Esophagus squamous epithelium (tissue), 5 donors: ENCODE data around the gene TBL1X. TPM values are rescaled to one million over a fixed set of nuclear protein-coding genes. Genes with fewer than 3 reads are reported as not detected.

Experiments
- DNase-seq: peaks from one replicate; lab custom pipeline; 2025; lab: John Stamatoyannopoulos, UW
- H3K27ac ChIP-seq, 4 donors: fragments of 200-600 bp; sonication (generic); one replicate each; pipeline ENCODE4 v1.5.1; 2016 to 2019; ENCODE audit warnings: mild to moderate bottlenecking in 1 of 4
- H3K27me3 ChIP-seq, 4 donors: fragments of 200-600 bp; sonication (generic); 1 replicate in 3 of 4; 2 replicates in 1 of 4; pipeline versions ENCODE4 v1.5.1 to v1.6.0; 2017 to 2021; ENCODE audit warnings: antibody characterized with exemption in 1 of 4
- H3K36me3 ChIP-seq, 3 donors: fragments of 200-600 bp; sonication (generic); one replicate each; pipeline ENCODE4 v1.5.1; 2016 to 2019
- H3K4me1 ChIP-seq, 3 donors: fragments of 200-600 bp; sonication (generic); one replicate each; pipeline ENCODE4 v1.5.1; 2017 to 2019
- H3K4me3 ChIP-seq, 4 donors: fragments of 200-600 bp; sonication (generic); 1 replicate in 3 of 4; 2 replicates in 1 of 4; pipeline ENCODE4 v1.5.1; 2016 to 2019; ENCODE audit warnings: mild to moderate bottlenecking in 2 of 4, moderate library complexity in 1 of 4
- H3K9me3 ChIP-seq, 3 donors: fragments of 200-600 bp; sonication (generic); one replicate each; pipeline ENCODE4 v1.5.1; 2016 to 2019
- CTCF ChIP-seq, 6 experiments: fragments of 450-650 bp in 4 of 6; fragments of 200-600 bp in 2 of 6; sonication (generic) in 2 of 6; IDR thresholded peaks; one replicate each; pipeline ENCODE4 v1.5.1; 2016 to 2019; ENCODE audit warnings: antibody characterized with exemption in 6 of 6, mild to moderate bottlenecking in 4 of 6, moderate library complexity in 4 of 6
- POLR2A ChIP-seq, 4 donors: fragments of 450-650 bp; IDR thresholded peaks; one replicate each; pipeline ENCODE4 v1.6.1; 2017; ENCODE audit warnings: antibody characterized with exemption in 4 of 4, mild to moderate bottlenecking in 4 of 4, moderate library complexity in 3 of 4
- WGBS, 2 donors: methylation state at CpG; one replicate each; pipeline ENCODE4 v1.1.5; 2018; 5-methylcytosine and 5-hydroxymethylcytosine counted together
- intact Hi-C: fragments of 100-400 bp; cut with DNase I; formaldehyde crosslinking; loops from one replicate; pipeline ENCODE4 v1.15.0; 2022
- total RNA-seq, 4 donors: library from RNA; depleted of rRNA; stranded (reverse); fragments of >200 nt; gene quantifications; one replicate each; pipeline ENCODE4 v1.1.0, GENCODE V29; 2016
- donor health status: DM: yes; HTN: yes; CAD: no.

TBL1X gene
- total RNA-seq, 4 donors from 2014 or later, result 17.5 to 24.2 (median 21.8) TPM

DNA sequence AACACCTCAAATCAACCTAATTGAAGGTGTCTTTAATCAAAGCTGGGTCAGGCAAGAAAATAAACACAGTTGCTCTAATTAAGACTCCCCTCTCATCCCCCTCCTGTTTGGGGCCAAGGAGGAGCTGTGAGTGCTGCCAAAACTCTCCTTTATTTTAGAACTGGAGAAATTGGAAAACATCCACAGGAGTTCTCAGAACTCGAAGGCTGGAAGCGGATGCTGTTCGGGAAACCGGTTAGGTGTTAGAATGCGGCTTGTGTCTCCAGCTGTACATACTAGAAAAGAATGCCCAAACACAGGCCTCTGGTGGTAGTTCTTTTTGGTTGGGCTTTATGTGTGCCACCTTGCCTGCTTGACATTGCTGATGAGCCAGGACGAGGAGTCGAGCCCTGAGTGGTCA is 182.6 kb downstream of the TBL1X start:
- no peak for DNase-seq
- 7 to 67% methylated on average over 7 of the region's 7 CpGs for WGBS, 2 donors

DNA sequence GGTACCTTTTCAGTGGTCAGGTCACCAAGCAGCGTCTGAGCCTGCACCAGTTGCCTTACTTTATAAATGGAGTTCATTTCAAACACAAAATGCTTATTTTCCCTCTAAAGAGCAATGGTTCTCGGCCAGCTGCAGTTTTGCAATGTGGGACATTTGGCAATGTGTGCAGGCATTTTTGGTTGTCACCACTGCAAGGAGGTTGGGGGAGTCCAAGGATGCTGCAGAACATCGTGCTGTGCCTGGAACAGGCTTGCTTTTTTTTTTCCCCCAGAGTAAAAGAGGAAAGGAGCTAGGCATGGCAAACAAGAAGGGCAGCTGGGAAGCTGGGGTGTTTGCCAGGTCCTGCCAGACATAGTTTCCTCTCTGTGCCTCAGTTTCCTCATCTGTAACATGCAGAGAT is 185.2 kb downstream of the TBL1X start:
- no peak for TF ChIP-seq CTCF (IDR thresholded peaks at IDR 0.05)
- no peak for TF ChIP-seq POLR2A (IDR thresholded peaks at IDR 0.05)
- no peak for DNase-seq
- H3K4me1 ChIP-seq, result peaks cover 0 to 8% (median 0%) of the 10 kb centered on the region in 3 donors
- no peaks in the 10 kb centered on the region for H3K9me3 ChIP-seq
- H3K4me3 ChIP-seq, result no peak overlapping the region
- H3K27ac ChIP-seq, result no peak overlapping the region
- H3K27me3 ChIP-seq, result no peaks in the 10 kb centered on the region
- H3K36me3 ChIP-seq, result peaks cover 0 to 3% (median 0%) of the 10 kb centered on the region in 3 donors
- WGBS, 2 donors, result 68 to 79% methylated on average over 2 to 3 of the region's 3 CpGs
- intact Hi-C loops, result no loop called here

More for the DNA sequence above, 182.6 kb downstream of the TBL1X start:
- Histone ChIP-seq H3K4me1 (peaks cover 0 to 8% (median 0%) of the 10 kb centered on the region in 3 donors), H3K4me3 (no peak overlapping the region), H3K27ac (peak overlapping the region in 2 of 4 donors; percentile 13 to 32), H3K36me3 (no peaks in the 10 kb centered on the region), H3K9me3 (no peaks in the 10 kb centered on the region), H3K27me3 (no peaks in the 10 kb centered on the region)
- intact Hi-C loops, result no loop called here
- TF ChIP-seq CTCF (IDR thresholded peaks at IDR 0.05) (no peak), POLR2A (IDR thresholded peaks at IDR 0.05) (no peak)

DNA sequence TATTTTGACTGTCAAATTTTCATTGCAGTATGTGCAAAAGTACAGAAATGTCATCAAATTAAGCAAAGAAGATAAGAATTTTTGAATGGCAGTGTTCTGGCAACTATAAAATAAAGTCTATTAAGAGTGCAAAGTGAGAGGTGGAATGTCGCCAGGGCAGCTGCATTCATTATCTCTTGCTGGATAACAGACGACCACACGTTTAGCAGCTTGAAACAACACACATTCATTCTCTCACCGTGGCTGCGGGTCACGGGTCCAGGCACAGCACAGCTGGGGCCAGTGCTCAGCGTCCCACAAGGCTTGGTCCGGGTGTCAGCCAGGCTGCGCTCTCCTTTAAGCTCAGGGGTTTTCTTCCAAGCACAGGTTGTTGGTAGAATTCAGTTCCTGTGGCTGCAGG is 186.9 kb downstream of the TBL1X start:
- no peak overlapping the region for H3K27ac ChIP-seq
- DNase-seq, result no peak
- H3K4me3 ChIP-seq, result no peak overlapping the region
- H3K4me1 ChIP-seq, result peaks cover 0 to 8% (median 0%) of the 10 kb centered on the region in 3 donors
- peaks cover 0 to 12% (median 0%) of the 10 kb centered on the region in 3 donors for H3K36me3 ChIP-seq
- intact Hi-C loops, result no loop called here
- WGBS, 2 donors, result 69 to 72% methylated on average over 6 to 9 of the region's 9 CpGs
- H3K27me3 ChIP-seq, result no peaks in the 10 kb centered on the region
- H3K9me3 ChIP-seq, result no peaks in the 10 kb centered on the region
- no peak for TF ChIP-seq POLR2A (IDR thresholded peaks at IDR 0.05)
- TF ChIP-seq CTCF (IDR thresholded peaks at IDR 0.05), result no peak

DNA sequence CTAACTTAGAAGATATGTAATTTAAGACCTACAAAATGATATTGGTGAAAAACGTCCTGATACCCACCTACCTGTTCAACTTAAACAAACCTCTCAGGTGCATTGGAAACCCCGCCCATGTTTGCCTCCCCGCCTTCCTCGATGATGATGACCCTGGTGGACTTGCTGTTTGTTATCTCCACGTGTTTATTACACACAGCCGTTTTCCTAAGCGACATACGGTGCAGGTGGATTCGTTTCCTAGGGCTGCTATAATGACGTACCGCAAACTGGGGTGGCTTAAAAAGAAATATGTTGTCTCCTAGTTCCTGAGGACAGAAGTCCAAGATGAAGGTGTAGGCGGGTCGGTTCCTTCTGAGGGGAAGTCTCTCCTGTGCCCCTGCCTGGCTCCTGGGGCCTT is 190.1 kb downstream of the TBL1X start:
- Histone ChIP-seq H3K4me1 (no peaks in the 10 kb centered on the region), H3K36me3 (peaks cover 0 to 12% (median 0%) of the 10 kb centered on the region in 3 donors), H3K27me3 (no peaks in the 10 kb centered on the region), H3K9me3 (no peaks in the 10 kb centered on the region), H3K4me3 (no peak overlapping the region), H3K27ac (no peak overlapping the region)
- 84 to 88% methylated on average over 9 to 13 of the region's 13 CpGs for WGBS, 2 donors
- DNase-seq, result no peak
- TF ChIP-seq POLR2A (IDR thresholded peaks at IDR 0.05), result no peak
- no peak for TF ChIP-seq CTCF (IDR thresholded peaks at IDR 0.05)
- intact Hi-C loops, result no loop called here

DNA sequence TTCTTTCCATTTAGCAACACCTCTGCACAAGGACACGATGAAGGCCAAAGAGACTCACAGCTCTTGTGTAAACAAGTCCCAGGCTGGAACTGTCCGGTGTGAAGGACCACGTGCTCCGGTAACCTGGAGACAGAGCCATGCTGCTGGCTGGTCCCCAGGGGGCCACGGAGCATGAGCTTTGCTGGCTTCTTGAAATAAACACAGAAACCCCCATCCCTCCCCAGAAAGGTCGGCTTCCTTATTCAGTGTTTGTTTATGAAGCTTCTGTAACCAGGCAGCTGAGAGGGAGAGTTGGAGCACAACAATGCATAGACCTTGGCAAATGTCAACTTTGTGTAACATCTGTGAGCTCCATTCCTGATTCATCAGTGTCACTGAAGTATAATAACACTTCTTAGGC is 191.4 kb downstream of the TBL1X start:
- intact Hi-C loops, result no loop called here
- WGBS, 2 donors, result 44 to 64% methylated on average over 4 to 6 of the region's 6 CpGs
- DNase-seq, result no peak

GRCh38 chrX:9656871-9657270 is 192.0 kb downstream of the TBL1X start:
- H3K27me3 ChIP-seq, result no peaks in the 10 kb centered on the region
- DNase-seq, result no peak
- intact Hi-C loops, result no loop called here
- no peaks in the 10 kb centered on the region for H3K9me3 ChIP-seq
- 37 to 90% methylated on average over 1 of the region's 3 CpGs for WGBS, 2 donors
- peaks cover 0 to 12% (median 0%) of the 10 kb centered on the region in 3 donors for H3K36me3 ChIP-seq
- no peak overlapping the region for H3K27ac ChIP-seq
- H3K4me3 ChIP-seq, result no peak overlapping the region
- no peak for TF ChIP-seq CTCF (IDR thresholded peaks at IDR 0.05)
- TF ChIP-seq POLR2A (IDR thresholded peaks at IDR 0.05), result no peak
- H3K4me1 ChIP-seq, result no peaks in the 10 kb centered on the region

More for the DNA sequence above, 191.4 kb downstream of the TBL1X start:
- no peak for TF ChIP-seq POLR2A (IDR thresholded peaks at IDR 0.05)
- no peaks in the 10 kb centered on the region for H3K4me1 ChIP-seq
- no peaks in the 10 kb centered on the region for H3K27me3 ChIP-seq
- no peak overlapping the region for H3K27ac ChIP-seq
- peaks cover 0 to 12% (median 0%) of the 10 kb centered on the region in 3 donors for H3K36me3 ChIP-seq
- no peaks in the 10 kb centered on the region for H3K9me3 ChIP-seq
- no peak overlapping the region for H3K4me3 ChIP-seq
